Stimulated activated CD8-positive, alpha-beta memory T cell treated with anti-CD3 and anti-CD28 coated beads, Interleukin-12 subunit alpha, Interleukin-12 subunit beta, amount 100 ng/mL, for 1 hour (primary cell): ENCODE results near the gene SNTA1.
"Not testable (repeated sequence)": the region's sequence is repeated elsewhere in the genome, so short reads cannot be mapped to it uniquely, and the experiment has no call there.

Source experiments
- DNase-seq: peaks from one replicate; pipeline ENCODE4 v3.0.0-alpha.2; 2020; ENCODE audit warnings: low read depth

The SNTA1 gene

DNA sequence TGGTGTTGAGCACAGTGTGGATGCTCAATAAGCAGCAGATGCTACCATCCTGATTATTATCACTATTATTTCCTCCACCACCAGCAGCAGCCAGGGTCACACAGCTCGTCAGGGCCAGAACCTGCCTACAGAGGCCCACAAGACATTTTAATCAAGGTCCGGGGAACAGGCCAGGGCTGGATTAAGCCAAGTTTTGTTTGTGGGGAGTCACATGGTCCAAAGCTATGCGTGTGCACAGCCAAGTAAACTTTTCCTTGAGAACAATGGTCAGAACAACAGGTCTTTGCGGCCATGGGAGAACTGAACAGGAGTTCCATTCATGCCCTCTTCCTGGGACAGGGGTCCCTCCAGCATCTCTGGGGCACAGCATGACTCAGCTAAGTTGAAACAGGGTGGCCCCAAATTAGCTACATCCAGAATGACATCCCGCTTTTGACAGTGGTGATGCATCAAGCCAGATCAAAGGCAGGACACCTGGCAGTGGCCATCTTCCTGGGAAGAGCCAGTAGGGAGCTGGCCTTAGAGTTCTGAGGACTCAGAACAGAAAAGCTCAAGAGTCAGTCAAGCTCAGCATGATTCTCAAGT, 11.7 kb downstream of the SNTA1 start:
- DNase-seq, result no peak

DNA sequence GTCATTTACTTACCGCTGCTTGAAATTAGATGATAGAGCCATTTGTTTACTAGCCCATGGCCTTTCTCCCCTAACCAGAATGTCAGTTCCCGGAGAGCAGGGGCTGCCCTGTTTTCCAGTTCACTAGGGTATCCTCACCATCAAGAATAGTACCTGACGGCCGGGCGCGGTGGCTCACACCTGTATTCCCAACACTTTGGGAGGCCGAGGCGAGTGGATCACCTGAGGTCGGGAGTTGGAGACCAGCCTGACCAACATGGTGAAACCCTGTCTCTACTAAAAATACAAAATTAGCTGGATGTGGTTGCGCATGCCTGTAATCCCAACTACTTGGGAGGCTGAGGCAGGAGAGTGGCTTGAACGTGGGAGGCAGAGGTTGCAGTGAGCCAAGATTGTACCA, 19.7 kb downstream of the SNTA1 start:
- not testable (repeated sequence) for DNase-seq

GRCh38 chr20:33423141-33423834, 20.3 kb downstream of the SNTA1 start:
- no peak for DNase-seq

DNA sequence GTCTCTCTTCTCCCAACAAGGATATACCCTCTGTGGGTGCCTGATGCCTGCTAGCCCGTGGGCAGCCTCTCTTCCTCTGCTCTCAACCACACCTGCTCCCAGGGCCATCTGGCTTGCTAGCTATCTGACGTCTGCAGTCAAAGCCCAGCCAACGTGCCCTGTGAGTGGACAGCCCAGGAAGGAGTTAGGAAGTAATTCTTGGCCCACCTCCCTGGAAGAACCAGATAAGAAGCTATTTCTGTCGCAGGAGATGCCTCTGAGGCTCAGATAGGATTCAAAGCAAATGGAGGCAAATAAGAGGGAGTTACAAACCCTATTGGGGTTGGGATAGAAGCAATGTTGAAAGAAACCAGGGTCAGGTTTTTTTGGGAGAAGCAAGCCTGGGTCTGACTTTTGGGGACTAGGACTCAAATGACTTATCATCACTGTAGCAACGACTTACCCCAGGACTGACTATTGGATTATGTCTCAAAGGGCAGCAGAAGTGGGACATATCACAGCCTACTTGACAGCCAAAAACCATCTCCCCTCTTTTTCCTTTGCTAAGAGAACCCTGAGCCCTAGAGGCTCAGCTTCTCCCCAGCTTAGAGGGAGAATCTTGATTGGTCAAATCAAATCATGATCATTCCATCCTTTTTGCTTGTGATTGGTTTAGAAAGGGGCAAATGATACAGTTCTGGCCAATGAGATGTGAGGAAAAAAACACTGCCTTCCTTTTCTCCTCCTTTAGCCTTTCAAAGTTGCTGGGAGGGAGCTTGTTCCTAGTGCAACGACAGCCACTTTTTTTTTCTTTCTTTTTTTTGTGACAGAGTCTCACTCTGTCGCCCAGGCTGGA, 24.2 kb downstream of the SNTA1 start:
- DNase-seq, result no peak

DNA sequence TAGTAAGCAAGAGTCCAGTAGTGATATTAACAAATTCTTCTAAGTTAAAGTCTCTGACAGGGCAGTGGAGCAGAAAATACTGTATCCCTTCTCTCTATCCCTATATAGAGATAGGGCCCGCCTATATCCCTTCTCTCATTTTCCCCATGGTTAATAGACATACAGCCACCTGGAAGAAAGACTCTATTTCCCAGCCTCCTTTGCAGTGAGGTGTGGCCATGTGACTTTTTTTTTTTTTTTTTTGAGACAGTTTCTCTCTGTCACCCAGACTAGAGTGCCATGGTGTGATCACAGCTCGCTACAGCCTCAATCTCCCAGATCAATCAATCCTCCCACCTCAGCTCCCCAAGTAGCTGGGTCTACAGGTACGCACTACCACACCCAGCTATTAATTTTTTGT, 25.5 kb downstream of the SNTA1 start:
- DNase-seq, result no peak

- DNase-seq, result no peak
These were observed 27.6 kb downstream of the SNTA1 start for GRCh38 chr20:33415948-33416347.

GRCh38 chr20:33412484-33412838, 31.1 kb downstream of the SNTA1 start:
- no peak for DNase-seq

DNA sequence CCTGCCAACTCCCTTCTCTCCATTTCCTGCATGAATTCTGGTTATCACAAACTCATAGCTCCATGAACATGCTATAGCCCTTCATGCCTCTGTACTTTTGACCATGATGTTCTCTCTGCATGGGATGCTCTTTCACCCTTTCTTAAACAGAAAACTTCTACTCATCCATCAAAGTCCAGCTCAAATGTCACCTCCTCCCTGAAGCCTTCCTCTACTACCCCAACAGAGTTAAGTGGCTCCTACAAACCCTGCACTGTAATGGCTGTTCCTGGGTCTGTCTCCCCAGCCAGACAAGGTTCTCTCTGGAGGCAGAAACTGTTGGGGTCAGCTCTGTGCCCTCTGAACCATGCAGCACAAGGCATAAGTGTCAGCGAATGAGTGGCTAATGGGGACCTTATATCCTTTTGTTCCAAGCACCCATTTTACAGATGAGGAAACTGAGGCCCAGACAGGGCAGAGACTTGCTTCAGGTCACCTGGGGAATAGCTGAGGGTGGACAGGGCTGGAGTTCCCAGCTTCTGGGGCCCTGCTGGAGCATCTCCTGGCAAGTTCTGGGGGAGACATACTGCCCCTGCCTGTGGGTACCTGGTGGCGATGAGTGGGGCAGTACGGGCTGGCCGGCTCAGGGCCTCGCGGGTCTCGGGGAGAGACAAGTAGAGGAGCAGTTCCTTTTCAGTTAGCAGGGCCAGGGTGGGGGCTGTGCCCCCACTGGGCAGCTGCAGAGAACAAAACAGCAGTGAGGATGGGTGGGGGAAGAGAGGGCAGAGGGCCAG, 31.7 kb downstream of the SNTA1 start:
- DNase-seq, result no peak

GRCh38 chr20:33411242-33411641, 32.3 kb downstream of the SNTA1 start:
- no peak for DNase-seq

- no peak for DNase-seq
These were observed 33.4 kb downstream of the SNTA1 start for GRCh38 chr20:33410081-33410742.

- no peak for DNase-seq
These were observed 34.6 kb downstream of the SNTA1 start for GRCh38 chr20:33408716-33409654.

GRCh38 chr20:33408313-33408712, 35.2 kb downstream of the SNTA1 start:
- no peak for DNase-seq

- no peak for DNase-seq
These were observed 35.8 kb downstream of the SNTA1 start for GRCh38 chr20:33407796-33408195.

DNA sequence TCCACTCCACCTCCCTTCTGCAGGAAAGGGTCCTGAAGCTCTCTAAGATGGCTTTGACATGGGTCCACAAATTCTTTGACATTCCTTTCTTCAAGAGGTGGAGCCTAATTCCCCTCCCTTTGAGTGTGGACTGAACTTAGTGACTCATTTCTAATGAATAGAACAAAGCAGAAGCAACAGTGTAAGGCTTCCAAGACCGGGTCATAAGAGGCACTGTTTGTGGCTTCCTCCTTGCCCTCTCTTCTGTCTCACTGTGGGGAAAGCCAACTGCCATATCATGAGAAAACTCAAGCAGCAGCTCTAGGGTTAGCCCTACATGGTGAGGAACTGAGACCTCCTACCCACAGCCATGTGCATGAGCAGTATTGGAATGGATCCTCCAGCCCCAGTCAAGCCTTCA, 36.3 kb downstream of the SNTA1 start:
- DNase-seq, result no peak

GRCh38 chr20:33404281-33404680, 39.3 kb downstream of the SNTA1 start:
- no peak for DNase-seq

GRCh38 chr20:33401921-33402369, 41.6 kb downstream of the SNTA1 start:
- DNase-seq, result no peak

- DNase-seq, result peak; percentile 73
These were observed 42.2 kb downstream of the SNTA1 start, which contains the start of gene CDK5RAP1 for GRCh38 chr20:33401184-33401920. Gene CDK5RAP1 (minus strand): TSS chr20:33401519. CDS start chr20:33397064, 4,455 bp downstream.

DNA sequence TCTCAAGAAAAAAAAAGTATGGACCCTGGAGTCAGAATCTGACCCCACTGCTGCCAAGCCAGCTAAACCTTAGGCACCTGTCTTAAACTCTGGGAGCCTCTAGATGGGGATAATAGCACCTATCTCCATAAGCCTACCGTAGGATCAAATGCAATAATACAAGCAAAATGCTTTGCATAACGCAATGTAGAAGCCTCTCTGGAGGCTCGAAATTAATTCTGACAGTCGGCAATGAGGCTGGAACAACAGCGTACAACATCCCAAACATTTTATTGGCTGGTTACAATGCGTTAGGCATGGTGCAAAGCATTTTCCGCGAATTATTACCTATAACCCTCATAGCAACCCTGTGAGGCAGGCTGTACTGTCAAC, 42.8 kb downstream of the SNTA1 start:
- DNase-seq, result no peak

DNA sequence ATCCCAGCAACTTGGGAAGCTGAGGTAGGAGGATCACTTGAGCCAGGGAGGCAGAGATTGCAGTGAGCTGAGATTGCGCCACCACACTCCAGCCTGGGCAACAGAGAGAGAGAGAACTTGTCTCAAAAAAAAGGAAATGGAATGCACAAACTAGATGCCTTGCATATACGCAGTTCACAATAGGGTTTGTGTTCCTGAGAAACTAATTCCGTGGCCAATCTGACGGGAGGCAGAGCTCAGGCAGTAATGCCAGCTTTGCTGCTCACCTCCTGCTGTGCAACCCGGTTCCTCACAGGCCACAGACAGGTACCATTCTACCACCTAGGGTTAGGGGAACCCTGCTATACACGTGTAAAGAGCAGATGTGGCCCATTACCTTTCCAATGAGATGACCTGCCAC, 43.6 kb downstream of the SNTA1 start:
- DNase-seq, result no peak

- DNase-seq, result no peak
These were observed 48.8 kb downstream of the SNTA1 start for GRCh38 chr20:33394718-33395117.
